Heart left ventricle (tissue), 13 donors: Measurements from ENCODE around the gene CENPP.

ENCODE experiments used
- CTCF ChIP-seq, 12 donors: fragments of 200-600 bp; sonication (generic) in 4 of 12; IDR thresholded peaks; one replicate each; pipeline versions ENCODE4 v1.5.0 to v1.8.0; 2018 to 2022; ENCODE audit warnings: antibody characterized with exemption in 12 of 12, mild to moderate bottlenecking in 5 of 12
- POLR2A ChIP-seq, 2 donors: fragments of 450-650 bp; IDR thresholded peaks; one replicate each; pipeline ENCODE4 v1.6.1; 2017; ENCODE audit warnings: antibody characterized with exemption in 2 of 2, mild to moderate bottlenecking in 2 of 2, moderate library complexity in 2 of 2
- donor health status: ischemic (EF 13 %, LVEDD 7.1; RV severe dilation, severe dysfunction).
- donor health status: DM: no; HTN: yes; CAD: no.
- donor health status: DM: no; HTN: no; CAD: no.
- donor health status: ischemic (EF 25% LVEDD 6.9; RV normal size, moderate dysfunction).
- donor health status: ischemic (EF 25% LVEDD 5.7; RV mildly dilated, moderate dysfunction).
- donor health status: ischemic (EF 35%, LVEDD 5.7; RV mildly dilated, moderate dysfunction).
- donor health status: nonischemic (EF 11% LVEDD 7.7; RV severe dilation, severe dysfunction).
- donor health status: DM: yes; HTN: yes; CAD: no.
- donor health status: PGD.
- donor health status: ischemic (EF 29% LVEDD 5.4; RV normal size, mild dysfunction).
- donor health status: nonischemic (EF 23%, LVEDD 6.1; RV moderate dilation, normal function).

- TF ChIP-seq CTCF (IDR thresholded peaks at IDR 0.05) (no peak), POLR2A (IDR thresholded peaks at IDR 0.05) (no peak)
These were observed 25.0 kb downstream of the CENPP start for GRCh38 chr9:92350740-92351133.
